SK-N-SH treated with all-trans-retinoic acid at 6 μM for 48 hours (cell line): ENCODE results near the gene WNK2.

Experiments used
- ATAC-seq: fragments of 200-7000 bp; cut with Tn5 transposase; 3 replicates; pipeline ENCODE4 v1.9.1; 2020; ENCODE audit warnings: mild to moderate bottlenecking, moderate library complexity
- ESRRG ChIP-seq: fragments of 250-450 bp; sonication (Bioruptor Pico); IDR thresholded peaks from 2 replicates; pipeline ENCODE4 v1.6.1; 2021; ENCODE audit warnings: mild to moderate bottlenecking
- ZNF70 ChIP-seq: fragments of 450-650 bp; formaldehyde crosslinking; IDR thresholded peaks from 2 replicates; pipeline ENCODE4 v1.5.0; 2020; ENCODE audit warnings: mild to moderate bottlenecking, moderate library complexity

Gene WNK2

DNA sequence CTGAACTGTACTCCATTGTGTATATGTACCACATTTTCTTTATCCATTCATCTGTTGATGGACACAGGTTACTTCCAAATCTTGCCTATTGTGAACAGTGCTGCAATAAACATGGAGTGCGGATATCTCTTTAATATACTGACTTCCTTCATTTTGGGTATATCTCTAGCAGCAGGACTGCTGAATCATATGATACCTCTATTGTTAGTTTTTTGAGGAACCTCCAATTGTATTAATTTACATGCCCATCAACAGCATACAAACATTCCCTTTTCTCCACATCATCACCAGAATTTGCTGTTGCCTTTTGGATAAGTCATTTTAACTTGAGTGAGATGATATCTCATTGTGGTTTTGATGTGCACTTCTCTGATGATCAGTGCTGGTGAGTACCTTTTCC, 185.7 kb downstream of the WNK2 start:
- no peak for ATAC-seq
- TF ChIP-seq ESRRG (CRISPR knock-in tag) (no peak), ZNF70 (CRISPR knock-in tag) (no peak)
